Neural progenitor cell (in vitro differentiated cells): ENCODE measurements around the gene PRKCH. TPM values are rescaled to one million over a fixed set of nuclear protein-coding genes. Genes with fewer than 3 reads are reported as not detected.
A peak's percentile ranks its signal among the peaks of the same experiment; 100 is the strongest.

ENCODE experiments used
- DNase-seq: peaks from one replicate; pipeline ENCODE4 v3.0.0-alpha.2; 2016; ENCODE audit warnings: low spot score
- H2AFZ ChIP-seq: fragments of 200-600 bp; sonication (generic); replicated peaks from 2 replicates; pipeline ENCODE4 v1.6.1; 2016; ENCODE audit warnings: antibody characterized with exemption
- H3F3A ChIP-seq: fragments of 200-600 bp; sonication (generic); 2 replicates; pipeline ENCODE4 v1.6.1; 2016; ENCODE audit warnings: antibody characterized with exemption, low read depth
- H3K27ac ChIP-seq: fragments of 200-600 bp; sonication (generic); 2 replicates; pipeline ENCODE4 v1.5.1; 2016; ENCODE audit warnings: mild to moderate bottlenecking
- H3K27me3 ChIP-seq: fragments of 200-600 bp; sonication (generic); 2 replicates; pipeline ENCODE4 v1.6.1; 2016; ENCODE audit warnings: mild to moderate bottlenecking, moderate library complexity
- H3K36me3 ChIP-seq: fragments of 200-600 bp; sonication (generic); 2 replicates; pipeline ENCODE4 v1.5.1; 2016
- H3K4me1 ChIP-seq: fragments of 200-600 bp; sonication (generic); 2 replicates; pipeline ENCODE4 v1.6.1; 2016; ENCODE audit warnings: mixed run types
- H3K4me2 ChIP-seq: fragments of 200-600 bp; sonication (generic); 2 replicates; pipeline ENCODE4 v1.6.1; 2016
- H3K4me3 ChIP-seq: fragments of 200-600 bp; sonication (generic); 2 replicates; pipeline ENCODE4 v1.5.1; 2016
- H3K79me2 ChIP-seq: fragments of 200-600 bp; sonication (generic); 2 replicates; pipeline ENCODE4 v1.6.1; 2016; ENCODE audit warnings: low read depth
- H3K9ac ChIP-seq: fragments of 200-600 bp; sonication (generic); 2 replicates; pipeline ENCODE4 v1.6.1; 2016
- H3K9me3 ChIP-seq: fragments of 200-600 bp; sonication (generic); 2 replicates; pipeline ENCODE4 v1.5.1; 2016; ENCODE audit warnings: low read depth
- H4K20me1 ChIP-seq: fragments of 200-600 bp; sonication (generic); 2 replicates; pipeline ENCODE4 v1.6.1; 2016; ENCODE audit warnings: low read depth
- H3K27ac Mint-ChIP-seq: 3 replicates; pipeline ENCODE4 v1.8.0; 2021; ENCODE audit warnings: mixed read lengths
- H3K27me3 Mint-ChIP-seq: 2 replicates; pipeline ENCODE4 v1.8.0; 2022; ENCODE audit warnings: low read depth, mild to moderate bottlenecking, inconsistent platforms, moderate library complexity, mixed read lengths; ENCODE audit not compliant: insufficient read depth
- H3K36me3 Mint-ChIP-seq: 3 replicates; pipeline ENCODE4 v1.8.0; 2021; ENCODE audit warnings: mixed read lengths
- H3K4me1 Mint-ChIP-seq: 3 replicates; pipeline ENCODE4 v1.8.0; 2021; ENCODE audit warnings: mixed read lengths
- H3K4me3 Mint-ChIP-seq: 3 replicates; pipeline ENCODE4 v1.8.0; 2021; ENCODE audit warnings: mild to moderate bottlenecking, moderate library complexity, mixed read lengths
- H3K9me3 Mint-ChIP-seq: 3 replicates; pipeline ENCODE4 v1.8.0; 2020; ENCODE audit warnings: mixed read lengths
- EZH2 ChIP-seq: fragments of 200-600 bp; sonication (generic); IDR thresholded peaks from 2 replicates; pipeline ENCODE4 v1.6.1; 2017; ENCODE audit warnings: antibody characterized with exemption, mild to moderate bottlenecking, moderate library complexity
- EZH2phosphoT487 ChIP-seq: fragments of 200-600 bp; sonication (generic); IDR thresholded peaks from 2 replicates; pipeline ENCODE4 v1.6.1; 2017; ENCODE audit warnings: antibody characterized with exemption
- total RNA-seq: library from RNA; depleted of rRNA; stranded (reverse); fragments of >200 nt; gene quantifications from 2 replicates; pipeline ENCODE4 v1.2.3, GENCODE V29; 2015; ENCODE audit warnings: low replicate concordance
- TF ChIP-seq, protein P1 (sequence below): fragments of 200-600 bp; sonication (generic); IDR thresholded peaks from 2 replicates; pipeline ENCODE4 v1.5.1; 2017; ENCODE audit warnings: antibody characterized with exemption, mild to moderate bottlenecking

The PRKCH gene
- total RNA-seq, 1 donor from 2014 or later, result 1.3 TPM

DNA sequence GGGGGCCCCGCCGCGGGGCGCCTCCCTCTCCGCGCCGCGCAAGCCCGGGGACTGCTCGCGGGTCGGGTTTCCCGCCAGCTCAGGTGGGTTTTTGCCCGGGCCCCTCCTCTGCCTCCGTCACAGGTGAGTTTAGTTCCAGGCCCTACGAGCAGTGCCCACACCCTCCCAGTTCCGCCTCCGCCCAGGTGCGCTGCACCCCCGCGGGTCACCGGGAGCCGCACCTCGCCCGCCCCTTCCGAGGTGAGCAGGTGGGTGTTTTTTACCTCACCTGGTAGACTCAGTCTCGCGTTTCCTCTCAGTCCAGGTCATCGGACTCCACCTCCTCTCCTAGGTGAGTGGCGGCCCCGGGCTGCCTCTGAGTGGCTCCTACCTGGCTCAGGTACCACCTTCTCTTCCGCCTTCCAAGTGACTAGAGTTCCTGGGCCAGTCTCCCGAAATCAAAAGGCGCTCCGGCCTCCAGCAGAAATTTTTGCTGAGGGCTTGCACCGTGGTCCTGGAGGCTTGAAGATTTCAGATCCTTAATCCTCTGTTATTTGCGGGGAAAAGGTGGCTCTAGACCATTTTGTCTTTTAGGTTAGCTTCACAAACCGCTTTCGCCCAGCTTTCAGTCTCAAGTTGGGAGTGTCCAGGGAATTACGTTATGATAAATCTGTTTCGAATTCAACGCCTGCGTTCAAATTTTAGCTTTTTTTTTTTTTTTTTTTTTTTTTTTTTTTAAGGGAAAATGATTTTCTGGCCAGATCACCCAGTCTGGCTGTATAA is 40.0 kb upstream of the PRKCH start, which contains the start of gene TMEM30B:
Gene TMEM30B (minus strand): TSS at position 153 of the 762 bp plus-strand sequence. CDS start 191 bp downstream, outside the sequence.
- peak within 1 kb of the TSS; percentile 94 for H2AFZ ChIP-seq
- peak within 1 kb of the TSS; percentile 52 for H3K4me3 ChIP-seq
- no peak within 1 kb of the TSS for H3K27ac ChIP-seq
- Mint-ChIP-seq H3K27ac (no peak within 1 kb of the TSS), H3K4me1 (peaks cover 5% of the 10 kb centered on the region), H3K4me3 (peak within 1 kb of the TSS; percentile 78), H3K36me3 (no peaks in the 10 kb centered on the region), H3K9me3 (peaks cover 7% of the 10 kb centered on the region), H3K27me3 (peaks cover 36% of the 10 kb centered on the region)
- H3K9ac ChIP-seq, result no peak within 1 kb of the TSS
- H3F3A ChIP-seq, result no peaks in the 10 kb centered on the region
- no peaks in the 10 kb centered on the region for H3K4me1 ChIP-seq
- TF ChIP-seq, protein P1, sequence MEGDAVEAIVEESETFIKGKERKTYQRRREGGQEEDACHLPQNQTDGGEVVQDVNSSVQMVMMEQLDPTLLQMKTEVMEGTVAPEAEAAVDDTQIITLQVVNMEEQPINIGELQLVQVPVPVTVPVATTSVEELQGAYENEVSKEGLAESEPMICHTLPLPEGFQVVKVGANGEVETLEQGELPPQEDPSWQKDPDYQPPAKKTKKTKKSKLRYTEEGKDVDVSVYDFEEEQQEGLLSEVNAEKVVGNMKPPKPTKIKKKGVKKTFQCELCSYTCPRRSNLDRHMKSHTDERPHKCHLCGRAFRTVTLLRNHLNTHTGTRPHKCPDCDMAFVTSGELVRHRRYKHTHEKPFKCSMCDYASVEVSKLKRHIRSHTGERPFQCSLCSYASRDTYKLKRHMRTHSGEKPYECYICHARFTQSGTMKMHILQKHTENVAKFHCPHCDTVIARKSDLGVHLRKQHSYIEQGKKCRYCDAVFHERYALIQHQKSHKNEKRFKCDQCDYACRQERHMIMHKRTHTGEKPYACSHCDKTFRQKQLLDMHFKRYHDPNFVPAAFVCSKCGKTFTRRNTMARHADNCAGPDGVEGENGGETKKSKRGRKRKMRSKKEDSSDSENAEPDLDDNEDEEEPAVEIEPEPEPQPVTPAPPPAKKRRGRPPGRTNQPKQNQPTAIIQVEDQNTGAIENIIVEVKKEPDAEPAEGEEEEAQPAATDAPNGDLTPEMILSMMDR, result no peak
- peak; percentile 22 for TF ChIP-seq EZH2phosphoT487
- TF ChIP-seq EZH2, result no peak
- peak; percentile 11 for DNase-seq
- H3K4me2 ChIP-seq, result peak within 1 kb of the TSS; percentile 77
- H4K20me1 ChIP-seq, result no peaks in the 10 kb centered on the region
- peaks cover 68% of the 10 kb centered on the region for H3K27me3 ChIP-seq
- no peaks in the 10 kb centered on the region for H3K9me3 ChIP-seq
- H3K36me3 ChIP-seq, result no peaks in the 10 kb centered on the region
- H3K79me2 ChIP-seq, result no peaks in the 10 kb centered on the region

DNA sequence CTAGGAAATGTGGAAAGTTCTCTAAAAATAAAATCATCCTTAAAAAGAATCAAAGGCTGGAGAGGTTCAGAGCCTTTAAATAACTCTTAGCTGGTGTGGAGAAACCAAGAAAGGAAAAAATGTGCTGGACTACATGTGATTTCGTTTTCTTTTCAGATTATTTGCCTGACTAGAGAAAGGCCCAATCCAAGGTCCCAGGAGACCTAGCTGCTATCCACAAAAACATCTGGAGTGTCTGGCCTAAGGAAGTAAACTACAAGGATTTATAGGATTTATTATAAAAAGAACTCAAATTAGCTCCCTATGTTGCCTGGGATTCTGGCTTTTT is 39.5 kb upstream of the PRKCH start:
- Histone ChIP-seq H3K4me2 (no peak overlapping the region), H3K9me3 (no peaks in the 10 kb centered on the region), H2AFZ (no peak overlapping the region), H3K27me3 (peaks cover 68% of the 10 kb centered on the region), H3K79me2 (no peaks in the 10 kb centered on the region), H3F3A (no peaks in the 10 kb centered on the region), H3K9ac (no peak overlapping the region), H3K4me1 (no peaks in the 10 kb centered on the region), H3K36me3 (no peaks in the 10 kb centered on the region), H3K27ac (no peak overlapping the region), H4K20me1 (no peaks in the 10 kb centered on the region), H3K4me3 (no peak overlapping the region)
- H3K4me1 Mint-ChIP-seq, result peaks cover 5% of the 10 kb centered on the region
- peak overlapping the region; percentile 78 for H3K4me3 Mint-ChIP-seq
- H3K9me3 Mint-ChIP-seq, result peaks cover 7% of the 10 kb centered on the region
- DNase-seq, result no peak
- no peaks in the 10 kb centered on the region for H3K36me3 Mint-ChIP-seq
- H3K27ac Mint-ChIP-seq, result no peak overlapping the region
- peaks cover 34% of the 10 kb centered on the region for H3K27me3 Mint-ChIP-seq
- TF ChIP-seq EZH2 (no peak), EZH2phosphoT487 (no peak)
- TF ChIP-seq, protein P1, result no peak

DNA sequence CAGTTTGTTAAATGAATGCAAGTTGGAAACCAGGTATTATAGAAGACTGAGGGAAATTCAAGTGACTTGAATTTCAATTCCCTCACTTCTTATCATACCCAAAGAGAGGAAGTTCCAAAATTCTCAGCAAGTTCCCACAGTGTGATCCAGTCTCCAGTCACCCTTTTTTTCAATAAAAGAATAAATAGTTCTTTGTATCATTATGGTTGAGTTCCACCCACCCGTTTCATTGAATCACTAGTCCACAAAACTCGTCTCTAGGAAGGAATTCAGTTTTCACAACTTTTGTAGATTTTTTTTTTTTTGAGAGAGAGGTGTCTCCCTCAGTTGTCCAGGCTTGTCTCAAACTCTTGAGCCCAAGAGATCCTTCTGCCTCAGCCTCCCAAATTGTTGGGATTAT is 38.6 kb upstream of the PRKCH start:
- peaks cover 5% of the 10 kb centered on the region for H3K4me1 Mint-ChIP-seq
- Histone ChIP-seq H3K9me3 (no peaks in the 10 kb centered on the region), H3F3A (no peaks in the 10 kb centered on the region), H3K9ac (no peak overlapping the region), H3K4me2 (no peak overlapping the region), H3K4me3 (no peak overlapping the region), H3K36me3 (no peaks in the 10 kb centered on the region), H3K27me3 (peaks cover 67% of the 10 kb centered on the region), H3K4me1 (no peaks in the 10 kb centered on the region), H2AFZ (no peak overlapping the region), H4K20me1 (no peaks in the 10 kb centered on the region), H3K79me2 (no peaks in the 10 kb centered on the region), H3K27ac (no peak overlapping the region)
- H3K27ac Mint-ChIP-seq, result no peak overlapping the region
- TF ChIP-seq EZH2phosphoT487 (no peak), EZH2 (no peak)
- TF ChIP-seq, protein P1, result no peak
- no peak for DNase-seq
- H3K27me3 Mint-ChIP-seq, result peaks cover 37% of the 10 kb centered on the region
- no peaks in the 10 kb centered on the region for H3K36me3 Mint-ChIP-seq
- no peak overlapping the region for H3K4me3 Mint-ChIP-seq
- H3K9me3 Mint-ChIP-seq, result peaks cover 7% of the 10 kb centered on the region
